H1 (cell line): ENCODE data around the gene GPC6. TPM values are rescaled to one million over a fixed set of nuclear protein-coding genes. Genes with fewer than 3 reads are reported as not detected.

Experiments
- BCL11A ChIP-seq, 2 experiments: IDR thresholded peaks; one replicate each; pipeline ENCODE4 v1.6.1; 2011; ENCODE audit warnings: low read depth in 2 of 2, low read length in 2 of 2, mild to moderate bottlenecking in 2 of 2
- BRCA1 ChIP-seq: IDR thresholded peaks from 2 replicates; pipeline ENCODE4 v1.6.1; 2012; ENCODE audit warnings: low read depth, low read length, improper control_type of control experiment
- CEBPB ChIP-seq: IDR thresholded peaks from 2 replicates; pipeline ENCODE4 v1.6.1; 2012; ENCODE audit warnings: low read depth, low read length
- SP1 ChIP-seq: IDR thresholded peaks from 2 replicates; pipeline ENCODE4 v1.6.1; 2011; ENCODE audit warnings: low read depth, low read length
- polyA plus RNA-seq, 7 experiments: library from polyadenylated mRNA; depleted of rRNA in 3 of 7; stranded (reverse) in 5 of 7; unstranded in 2 of 7; fragments of >200 nt in 5 of 7; fragments of 200-250 nt in 2 of 7; gene quantifications; 1 replicate in 5 of 7; 2 replicates in 1 of 7; 4 replicates in 1 of 7; pipeline versions ENCODE4 v1.2.1 to v1.2.3, GENCODE V29; 2011 to 2013; ENCODE audit warnings: missing spikeins in 2 of 7, mixed read lengths in 2 of 7
- total RNA-seq: library from RNA; stranded (reverse); fragmentation: NEBNext Ultra II Directional; extraction: Animal tissue kit (Norgen Biotek cat#: 25700); gene quantifications from 2 replicates; pipeline ENCODE4 v1.2.1, GENCODE V29; 2021

The GPC6 gene
- total and polyA plus RNA-seq, 2 of the 8 experiments (the other 6 are each of a cell fraction or from before 2014, with no cell fraction given) = 5.4 to 12.0 TPM

- TF ChIP-seq BCL11A (IDR thresholded peaks at IDR 0.05; ENCODE audit: low read depth in 2 of 2, low read length in 2 of 2) (no peak), CEBPB (no peak), BRCA1 (no peak), SP1 (no peak)
- TF ChIP-seq, all 59 proteins: peak for 0
These were observed 34.0 kb downstream of the GPC6 start (continued) for GRCh38 chr13:93260591-93260990.
